Measurements from ENCODE around the gene BIRC6.

DNA sequence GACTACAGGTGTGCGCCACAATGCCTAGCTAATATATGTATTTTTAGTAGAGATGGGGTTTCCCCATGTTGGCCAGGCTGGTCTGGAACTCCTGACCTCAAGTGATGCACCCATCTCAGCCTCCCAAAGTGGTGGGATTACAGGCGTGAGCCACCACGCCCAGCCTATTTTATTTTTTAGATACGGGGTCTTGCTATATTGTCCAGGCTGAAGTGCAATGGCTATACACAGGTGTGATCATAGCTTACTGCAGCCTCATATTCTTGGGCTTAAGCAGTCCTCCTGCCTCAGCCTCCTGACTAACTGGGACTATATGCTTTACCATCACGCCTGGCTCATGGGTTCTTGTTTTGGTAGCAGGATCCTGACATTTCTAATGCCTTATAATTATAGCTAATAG is 42.4 kb downstream of the BIRC6 start:
- TF ChIP-seq, protein P1, sequence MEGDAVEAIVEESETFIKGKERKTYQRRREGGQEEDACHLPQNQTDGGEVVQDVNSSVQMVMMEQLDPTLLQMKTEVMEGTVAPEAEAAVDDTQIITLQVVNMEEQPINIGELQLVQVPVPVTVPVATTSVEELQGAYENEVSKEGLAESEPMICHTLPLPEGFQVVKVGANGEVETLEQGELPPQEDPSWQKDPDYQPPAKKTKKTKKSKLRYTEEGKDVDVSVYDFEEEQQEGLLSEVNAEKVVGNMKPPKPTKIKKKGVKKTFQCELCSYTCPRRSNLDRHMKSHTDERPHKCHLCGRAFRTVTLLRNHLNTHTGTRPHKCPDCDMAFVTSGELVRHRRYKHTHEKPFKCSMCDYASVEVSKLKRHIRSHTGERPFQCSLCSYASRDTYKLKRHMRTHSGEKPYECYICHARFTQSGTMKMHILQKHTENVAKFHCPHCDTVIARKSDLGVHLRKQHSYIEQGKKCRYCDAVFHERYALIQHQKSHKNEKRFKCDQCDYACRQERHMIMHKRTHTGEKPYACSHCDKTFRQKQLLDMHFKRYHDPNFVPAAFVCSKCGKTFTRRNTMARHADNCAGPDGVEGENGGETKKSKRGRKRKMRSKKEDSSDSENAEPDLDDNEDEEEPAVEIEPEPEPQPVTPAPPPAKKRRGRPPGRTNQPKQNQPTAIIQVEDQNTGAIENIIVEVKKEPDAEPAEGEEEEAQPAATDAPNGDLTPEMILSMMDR (IDR thresholded peaks at IDR 0.05): no peak
- no peak for TF ChIP-seq RELA (CRISPR knock-in tag; IDR thresholded peaks at IDR 0.05; ENCODE audit: borderline replicate concordance)
- TF ChIP-seq, protein P2, sequence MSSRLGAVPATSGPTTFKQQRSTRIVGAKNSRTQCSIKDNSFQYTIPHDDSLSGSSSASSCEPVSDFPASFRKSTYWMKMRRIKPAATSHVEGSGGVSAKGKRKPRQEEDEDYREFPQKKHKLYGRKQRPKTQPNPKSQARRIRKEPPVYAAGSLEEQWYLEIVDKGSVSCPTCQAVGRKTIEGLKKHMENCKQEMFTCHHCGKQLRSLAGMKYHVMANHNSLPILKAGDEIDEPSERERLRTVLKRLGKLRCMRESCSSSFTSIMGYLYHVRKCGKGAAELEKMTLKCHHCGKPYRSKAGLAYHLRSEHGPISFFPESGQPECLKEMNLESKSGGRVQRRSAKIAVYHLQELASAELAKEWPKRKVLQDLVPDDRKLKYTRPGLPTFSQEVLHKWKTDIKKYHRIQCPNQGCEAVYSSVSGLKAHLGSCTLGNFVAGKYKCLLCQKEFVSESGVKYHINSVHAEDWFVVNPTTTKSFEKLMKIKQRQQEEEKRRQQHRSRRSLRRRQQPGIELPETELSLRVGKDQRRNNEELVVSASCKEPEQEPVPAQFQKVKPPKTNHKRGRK (CRISPR knock-in tag; IDR thresholded peaks at IDR 0.05; ENCODE audit: borderline replicate concordance): no peak
- peak; percentile 22; the same call in 1 of the 2 replicates for TF ChIP-seq ZNF121 (CRISPR knock-in tag; IDR thresholded peaks at IDR 0.05)
